AG04449 (cell line): Measurements from ENCODE around the gene RNU6-7.

Experiments
- CTCF ChIA-PET: fragments of 350-600 bp; formaldehyde crosslinking; extraction: SDS; loops from one replicate; lab custom pipeline; 2021; ENCODE audit warnings: antibody characterized with exemption; lab: Yijun Ruan, JAX
- POLR2A ChIA-PET: fragments of 400-600, 350-600 bp; formaldehyde crosslinking; extraction: SDS; loops from one replicate; lab custom pipeline; 2020; ENCODE audit warnings: antibody characterized with exemption, inconsistent platforms; lab: Yijun Ruan, JAX
- DNase-seq: peaks from one replicate; pipeline ENCODE4 v3.0.0-alpha.2; 2010; ENCODE audit warnings: low read depth, low spot score
- H3K4me3 ChIP-seq: 2 replicates; pipeline ENCODE4 v1.5.1; 2011; ENCODE audit warnings: low read depth, mild to moderate bottlenecking, control low read depth, low read length
- TF ChIP-seq, protein P1 (sequence below): IDR thresholded peaks from one replicate; pipeline ENCODE4 v1.5.1; 2011; ENCODE audit warnings: mild to moderate bottlenecking, moderate library complexity, low read length, control low read depth, inconsistent platforms; ENCODE audit not compliant: insufficient read depth; ENCODE audit errors: missing control alignments

The RNU6-7 gene

DNA sequence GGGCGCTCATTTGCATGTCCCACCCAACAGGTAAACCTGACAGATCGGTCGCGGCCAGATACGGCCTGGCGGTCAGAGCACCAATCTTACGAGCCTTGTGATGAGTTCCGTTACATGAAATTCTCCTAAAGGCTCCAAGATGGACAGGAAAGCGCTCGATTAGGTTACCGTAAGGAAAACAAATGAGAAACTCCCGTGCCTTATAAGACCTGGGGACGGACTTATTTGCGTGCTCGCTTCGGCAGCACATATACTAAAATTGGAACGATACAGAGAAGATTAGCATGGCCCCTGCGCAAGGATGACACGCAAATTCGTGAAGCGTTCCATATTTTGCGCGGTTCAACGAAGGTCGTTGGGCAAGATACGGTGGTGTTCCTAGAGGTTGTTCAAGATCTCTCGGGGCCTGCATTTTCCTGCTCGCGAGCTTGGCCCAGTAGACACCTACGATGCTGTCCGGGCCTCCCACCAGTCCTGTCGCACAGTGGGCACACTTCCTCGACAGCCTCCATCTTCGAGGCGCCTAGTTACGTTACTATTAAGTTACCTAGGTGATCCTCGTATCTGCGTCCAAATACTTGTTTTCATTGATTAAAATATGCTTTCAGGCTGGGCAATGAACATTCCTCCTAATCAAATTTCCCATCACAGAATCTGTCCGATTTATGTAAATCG, at the start of gene RNU6-7:
TSS of gene RNU6-7 (plus strand) at position 230 of the 675 bp plus-strand sequence.
- TF ChIP-seq, protein P1, sequence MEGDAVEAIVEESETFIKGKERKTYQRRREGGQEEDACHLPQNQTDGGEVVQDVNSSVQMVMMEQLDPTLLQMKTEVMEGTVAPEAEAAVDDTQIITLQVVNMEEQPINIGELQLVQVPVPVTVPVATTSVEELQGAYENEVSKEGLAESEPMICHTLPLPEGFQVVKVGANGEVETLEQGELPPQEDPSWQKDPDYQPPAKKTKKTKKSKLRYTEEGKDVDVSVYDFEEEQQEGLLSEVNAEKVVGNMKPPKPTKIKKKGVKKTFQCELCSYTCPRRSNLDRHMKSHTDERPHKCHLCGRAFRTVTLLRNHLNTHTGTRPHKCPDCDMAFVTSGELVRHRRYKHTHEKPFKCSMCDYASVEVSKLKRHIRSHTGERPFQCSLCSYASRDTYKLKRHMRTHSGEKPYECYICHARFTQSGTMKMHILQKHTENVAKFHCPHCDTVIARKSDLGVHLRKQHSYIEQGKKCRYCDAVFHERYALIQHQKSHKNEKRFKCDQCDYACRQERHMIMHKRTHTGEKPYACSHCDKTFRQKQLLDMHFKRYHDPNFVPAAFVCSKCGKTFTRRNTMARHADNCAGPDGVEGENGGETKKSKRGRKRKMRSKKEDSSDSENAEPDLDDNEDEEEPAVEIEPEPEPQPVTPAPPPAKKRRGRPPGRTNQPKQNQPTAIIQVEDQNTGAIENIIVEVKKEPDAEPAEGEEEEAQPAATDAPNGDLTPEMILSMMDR: no peak
- H3K4me3 ChIP-seq: peak within 1 kb of the TSS; percentile 72
- DNase-seq: no peak
- POLR2A ChIA-PET: interaction anchor here (1.6 kb wide), 1 partner anchor 126 kb away, joined by 3 read pairs; no protein-coding TSS in a partner anchor
- CTCF ChIA-PET: interaction anchor here (1.8 kb wide), 1 partner anchor 49 kb away, joined by 6 read pairs; no protein-coding TSS in a partner anchor

DNA sequence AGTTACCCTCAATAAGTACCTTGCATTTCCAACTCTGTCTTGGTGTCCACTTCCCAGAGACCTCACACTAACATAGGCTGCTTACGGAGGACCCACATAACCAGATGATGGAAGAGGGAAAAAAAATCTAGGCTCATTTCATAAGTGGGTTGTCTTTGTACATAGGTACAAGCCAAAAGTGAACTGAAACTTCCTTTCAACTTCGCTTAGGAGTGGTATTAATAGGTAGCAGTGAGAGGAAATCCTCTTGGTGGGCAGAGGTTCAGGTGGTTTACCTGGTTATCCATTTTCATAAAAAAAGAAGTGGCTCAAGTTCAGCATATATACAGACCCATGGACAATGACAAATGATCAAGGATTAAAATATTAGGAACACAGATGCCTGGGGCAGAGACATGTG, 35.8 kb upstream of the RNU6-7 start:
- no peak overlapping the region for H3K4me3 ChIP-seq
- TF ChIP-seq, protein P1: no peak
- POLR2A ChIA-PET: no interaction called here
- no peak for DNase-seq
- CTCF ChIA-PET: no interaction called here

DNA sequence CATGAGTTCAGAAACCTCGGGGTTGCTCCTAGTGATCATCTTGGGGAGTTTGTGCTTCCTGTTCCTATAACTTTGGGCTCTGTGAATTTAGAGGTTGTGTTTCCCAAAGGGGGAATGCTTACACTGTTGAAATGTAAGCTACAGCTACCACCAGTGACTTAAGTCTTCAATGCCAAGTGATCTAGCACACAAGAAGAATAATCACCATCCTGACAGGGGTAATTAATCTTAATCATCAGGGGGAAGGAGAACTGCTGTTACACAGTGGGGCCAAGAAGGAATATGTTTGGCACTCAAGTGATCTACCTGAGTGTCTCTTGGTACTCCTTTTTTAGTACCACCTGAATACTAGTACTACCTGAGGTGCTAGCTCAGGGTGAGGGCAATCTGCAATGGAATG, 34.9 kb upstream of the RNU6-7 start:
- ChIA-PET POLR2A (no interaction called here), CTCF (no interaction called here)
- DNase-seq: no peak
- TF ChIP-seq, protein P1: no peak
- no peak overlapping the region for H3K4me3 ChIP-seq

DNA sequence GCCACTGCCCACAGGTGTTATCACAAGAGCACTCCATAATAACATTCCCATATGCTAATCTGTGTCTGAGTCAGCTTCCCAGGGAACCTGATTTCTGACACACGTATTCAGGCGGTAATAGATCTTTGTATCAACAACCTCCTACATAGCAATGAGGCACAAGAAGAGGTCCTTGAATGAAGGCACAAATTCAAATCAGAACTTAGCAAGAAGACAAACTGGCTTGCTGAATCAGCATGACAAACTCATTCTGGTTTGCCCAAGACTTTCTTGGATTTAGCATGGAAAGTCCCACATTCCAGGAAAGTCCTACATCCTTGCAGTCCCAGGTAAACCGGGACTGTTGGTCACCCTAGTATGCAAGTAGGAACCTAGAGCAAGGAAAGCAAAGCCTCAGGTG, 33.9 kb upstream of the RNU6-7 start:
- TF ChIP-seq, protein P1: no peak
- CTCF ChIA-PET: no interaction called here
- DNase-seq: no peak
- H3K4me3 ChIP-seq: no peak overlapping the region
- POLR2A ChIA-PET: no interaction called here

DNA sequence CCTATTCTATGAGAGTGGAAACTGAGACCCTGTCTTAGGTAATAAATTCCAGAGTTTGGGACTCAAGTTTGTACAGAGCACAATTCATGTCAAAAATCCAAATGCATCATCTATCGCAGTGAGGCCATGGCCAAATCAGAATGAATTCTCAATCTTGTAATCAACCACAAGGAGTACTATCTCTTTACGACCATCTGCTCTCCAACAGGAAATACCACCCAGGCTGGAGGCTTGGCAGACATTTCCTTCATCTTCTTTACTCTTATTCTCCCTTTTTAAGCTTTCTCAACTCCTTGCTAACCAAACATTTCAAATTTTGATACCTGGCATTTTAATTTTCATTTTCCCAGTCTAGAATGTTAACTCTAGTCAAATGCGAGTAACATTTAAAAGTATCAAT, 32.7 kb upstream of the RNU6-7 start:
- ChIA-PET CTCF (interaction anchor here (1.4 kb wide), 1 partner anchor 11 kb away, joined by 3 read pairs; no protein-coding TSS in a partner anchor), POLR2A (no interaction called here)
- TF ChIP-seq, protein P1: no peak
- H3K4me3 ChIP-seq: no peak overlapping the region
- no peak for DNase-seq

DNA sequence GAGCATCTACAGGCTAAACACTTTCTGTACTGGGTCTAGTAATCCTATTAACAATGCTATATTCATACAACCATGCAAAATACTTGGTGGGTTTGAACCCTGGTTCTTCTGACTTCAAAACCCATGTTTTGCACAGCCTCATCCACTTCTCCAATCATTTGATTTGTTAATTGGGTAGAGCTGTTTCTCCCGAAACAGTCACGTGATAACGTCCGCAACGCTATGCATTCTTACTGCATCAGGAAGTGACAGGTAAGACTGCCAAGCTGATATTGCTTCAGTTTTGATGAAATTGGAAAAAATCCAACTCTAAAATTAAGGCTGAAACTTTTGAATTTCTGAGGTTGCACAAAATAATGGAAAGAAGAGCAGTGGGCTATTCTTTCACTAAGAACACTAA, 30.4 kb upstream of the RNU6-7 start:
- POLR2A ChIA-PET: no interaction called here
- TF ChIP-seq, protein P1: no peak
- DNase-seq: no peak
- CTCF ChIA-PET: no interaction called here
- no peak overlapping the region for H3K4me3 ChIP-seq
